Adrenal gland (tissue), 12 donors: ENCODE results near the gene TEDC2. TPM values are rescaled to one million over a fixed set of nuclear protein-coding genes. Genes with fewer than 3 reads are reported as not detected.
A peak's percentile ranks its signal among the peaks of the same experiment; 100 is the strongest.

Experiments used
- DNase-seq, 7 donors: peaks; one replicate each; pipeline ENCODE4 v3.0.0-alpha.2; 2019 to 2020
- H3K27ac ChIP-seq, 5 donors: fragments of 200-600 bp; sonication (generic) in 4 of 5; 1 replicate in 3 of 5; 2 replicates in 2 of 5; pipeline versions ENCODE4 v1.5.1 to v1.8.0; 2016 to 2020; ENCODE audit warnings: mild to moderate bottlenecking in 1 of 5
- H3K27me3 ChIP-seq: fragments of 200-600 bp; 2 replicates; pipeline ENCODE4 v1.8.0; 2021
- H3K36me3 ChIP-seq, 2 donors: fragments of 200-600 bp; replicated peaks in 1 of 2; 1 replicate in 1 of 2; 2 replicates in 1 of 2; pipeline versions ENCODE4 v1.5.1 to v1.8.0; 2018 to 2022
- H3K4me1 ChIP-seq, 2 donors: fragments of 200-600 bp; replicated peaks in 1 of 2; 1 replicate in 1 of 2; 2 replicates in 1 of 2; pipeline versions ENCODE4 v1.5.1 to v1.8.0; 2018 to 2021
- H3K4me3 ChIP-seq, 4 donors: fragments of 200-600 bp; sonication (generic) in 3 of 4; one replicate each; pipeline ENCODE4 v1.5.1; 2016 to 2018
- H3K9me3 ChIP-seq, 3 donors: fragments of 200-600 bp; sonication (generic) in 1 of 3; replicated peaks in 1 of 3; 1 replicate in 2 of 3; 2 replicates in 1 of 3; pipeline versions ENCODE4 v1.5.1 to v1.8.0; 2016 to 2021
- POLR2A ChIP-seq, 2 donors: fragments of 450-650 bp; IDR thresholded peaks; one replicate each; pipeline ENCODE4 v1.6.1; 2017; ENCODE audit warnings: antibody characterized with exemption in 2 of 2, mild to moderate bottlenecking in 2 of 2, moderate library complexity in 1 of 2
- WGBS, 4 donors: extraction: QIAGEN DNeasy Blood & Tissue Kit in 2 of 4; methylation state at CpG; one replicate each; pipeline versions ENCODE4 v1.1.5 to v1.1.7; 2013 to 2017; 5-methylcytosine and 5-hydroxymethylcytosine counted together
- intact Hi-C, 2 donors: fragments of 100-400 bp; cut with DNase I; formaldehyde crosslinking; loops; one replicate each; pipeline versions ENCODE4 v1.14.1 to v1.15.0; 2022 to 2023
- polyA plus RNA-seq, 3 donors: library from polyadenylated mRNA; stranded (reverse); fragments of 200-250 nt in 2 of 3; fragments of 350-450 nt in 1 of 3; fragmentation: Illumina TruSeq in 1 of 3; extraction: RNeasy Lipid Tissue Mini Kit (QIAGEN cat#74804) in 1 of 3; gene quantifications; one replicate each; pipeline ENCODE4 v1.2.3, GENCODE V29; 2013 to 2014
- total RNA-seq, 9 donors: library from RNA; depleted of rRNA in 4 of 9; stranded (reverse); fragments of >200 nt in 4 of 9; fragments of 120-200 nt in 1 of 9; fragmentation: NEBNext Ultra II Directional in 1 of 9; extraction: Animal tissue kit (Norgen Biotek cat#: 25700) in 1 of 9; gene quantifications; one replicate each; pipeline versions ENCODE4 v1.1.0 to v1.2.4, GENCODE V29; 2013 to 2023
- TF ChIP-seq, protein P1 (sequence below), 6 experiments: fragments of 450-650 bp in 4 of 6; fragments of 200-600 bp in 2 of 6; sonication (generic) in 1 of 6; IDR thresholded peaks; 1 replicate in 5 of 6; 2 replicates in 1 of 6; pipeline versions ENCODE4 v1.5.1 to v1.8.0; 2016 to 2021; ENCODE audit warnings: antibody characterized with exemption in 6 of 6, mild to moderate bottlenecking in 2 of 6, moderate library complexity in 1 of 6
- donor health status: healthy with polysubstance abuse.
- donor health status: Bipolar disorder and iron deficiency.
- donor health status: DM: yes; HTN: yes; CAD: no.
- donor health status: DM: no; HTN: no; CAD: no.
- donor health status: DM: no; HTN: no; CAD: no.
- donor health status: DM: yes; HTN: yes; CAD: no.

The TEDC2 gene
- total and polyA plus RNA-seq, 12 donors, result 0.33 to 8.6 (median 1.6) TPM

DNA sequence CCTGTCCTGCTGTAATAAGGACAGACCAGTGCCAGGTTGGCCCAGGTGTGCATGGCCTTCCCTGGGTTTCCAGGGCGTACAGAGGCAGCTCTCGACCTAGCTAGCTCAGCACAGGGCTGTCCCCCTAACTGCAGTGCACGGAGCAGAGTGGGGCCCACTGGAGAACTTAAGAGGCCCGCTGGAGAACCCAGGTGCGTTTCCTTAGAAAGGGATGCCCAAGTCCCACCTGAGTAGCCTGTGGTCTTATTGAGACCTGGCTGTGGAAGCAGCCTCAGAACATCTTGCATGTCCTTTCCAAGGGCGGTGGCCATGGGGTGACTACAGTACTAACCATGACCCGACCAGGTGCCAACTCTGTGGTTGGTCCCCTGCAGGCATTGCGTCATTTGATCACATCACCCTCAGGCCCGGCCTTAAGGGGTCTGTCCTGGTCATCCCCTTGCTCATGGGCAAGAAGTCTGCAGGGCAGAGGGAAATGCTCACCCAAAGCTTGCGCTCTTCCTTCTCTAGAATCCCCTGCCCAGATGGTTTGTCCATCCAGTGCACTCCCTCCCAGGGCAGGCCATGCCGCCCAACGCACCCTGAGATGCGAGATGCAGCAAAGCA, 34.0 kb upstream of the TEDC2 start:
- WGBS, 4 donors, result 91 to 95% (median 94%) methylated on average over 8 to 13 of the region's 13 CpGs
- H3K4me1 ChIP-seq, result peaks cover 0 to 10% of the 10 kb centered on the region in 2 donors
- H3K36me3 ChIP-seq, result no peaks in the 10 kb centered on the region
- H3K4me3 ChIP-seq, result no peak overlapping the region
- H3K27me3 ChIP-seq, result no peaks in the 10 kb centered on the region
- DNase-seq, result no peak
- H3K27ac ChIP-seq, result no peak overlapping the region
- H3K9me3 ChIP-seq, result no peaks in the 10 kb centered on the region
- intact Hi-C loops, result loop anchor here (5.0 to 10.0 kb wide), 2 partner anchors 79 to 84 kb away; partner anchors contain the start of gene ABCA3 (in 2 of the 2)
- TF ChIP-seq, protein P1, sequence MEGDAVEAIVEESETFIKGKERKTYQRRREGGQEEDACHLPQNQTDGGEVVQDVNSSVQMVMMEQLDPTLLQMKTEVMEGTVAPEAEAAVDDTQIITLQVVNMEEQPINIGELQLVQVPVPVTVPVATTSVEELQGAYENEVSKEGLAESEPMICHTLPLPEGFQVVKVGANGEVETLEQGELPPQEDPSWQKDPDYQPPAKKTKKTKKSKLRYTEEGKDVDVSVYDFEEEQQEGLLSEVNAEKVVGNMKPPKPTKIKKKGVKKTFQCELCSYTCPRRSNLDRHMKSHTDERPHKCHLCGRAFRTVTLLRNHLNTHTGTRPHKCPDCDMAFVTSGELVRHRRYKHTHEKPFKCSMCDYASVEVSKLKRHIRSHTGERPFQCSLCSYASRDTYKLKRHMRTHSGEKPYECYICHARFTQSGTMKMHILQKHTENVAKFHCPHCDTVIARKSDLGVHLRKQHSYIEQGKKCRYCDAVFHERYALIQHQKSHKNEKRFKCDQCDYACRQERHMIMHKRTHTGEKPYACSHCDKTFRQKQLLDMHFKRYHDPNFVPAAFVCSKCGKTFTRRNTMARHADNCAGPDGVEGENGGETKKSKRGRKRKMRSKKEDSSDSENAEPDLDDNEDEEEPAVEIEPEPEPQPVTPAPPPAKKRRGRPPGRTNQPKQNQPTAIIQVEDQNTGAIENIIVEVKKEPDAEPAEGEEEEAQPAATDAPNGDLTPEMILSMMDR (IDR thresholded peaks at IDR 0.05), result no peak
- TF ChIP-seq POLR2A (IDR thresholded peaks at IDR 0.05), result no peak

DNA sequence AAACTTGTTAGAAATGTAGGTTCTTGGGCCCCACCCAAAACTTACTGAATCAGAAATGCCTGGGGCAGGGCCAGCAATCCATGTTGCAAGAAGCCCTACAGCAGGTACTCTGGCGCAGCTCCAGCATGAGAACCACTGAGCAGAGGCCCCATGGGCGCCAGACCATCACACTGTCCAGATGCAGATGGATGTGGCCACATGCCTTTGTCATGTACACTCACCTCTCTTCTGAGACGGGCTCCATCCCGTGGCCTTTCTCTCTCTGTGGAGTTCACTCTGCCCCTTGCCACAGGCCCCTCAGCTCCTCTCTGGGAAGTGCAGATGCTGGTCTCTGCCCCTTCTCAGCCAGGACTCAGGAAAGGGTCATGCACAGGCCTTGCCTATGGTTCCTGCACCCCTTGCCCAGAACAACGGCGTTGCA, 33.0 kb upstream of the TEDC2 start:
- Histone ChIP-seq H3K4me1 (peaks cover 0 to 10% of the 10 kb centered on the region in 2 donors), H3K9me3 (no peaks in the 10 kb centered on the region), H3K27ac (no peak overlapping the region), H3K27me3 (no peaks in the 10 kb centered on the region), H3K4me3 (no peak overlapping the region), H3K36me3 (peaks cover 0 to under 1% of the 10 kb centered on the region in 2 donors)
- TF ChIP-seq POLR2A (IDR thresholded peaks at IDR 0.05), result no peak
- TF ChIP-seq, protein P1 (IDR thresholded peaks at IDR 0.05), result no peak
- WGBS, 4 donors, result 94 to 100% (median 95%) methylated on average over 6 of the region's 6 CpGs
- intact Hi-C loops, result loop anchor here (5.0 to 10.0 kb wide), 2 partner anchors 78 to 85 kb away; partner anchors contain the start of gene ABCA3 (in 2 of the 2)
- DNase-seq, result no peak

DNA sequence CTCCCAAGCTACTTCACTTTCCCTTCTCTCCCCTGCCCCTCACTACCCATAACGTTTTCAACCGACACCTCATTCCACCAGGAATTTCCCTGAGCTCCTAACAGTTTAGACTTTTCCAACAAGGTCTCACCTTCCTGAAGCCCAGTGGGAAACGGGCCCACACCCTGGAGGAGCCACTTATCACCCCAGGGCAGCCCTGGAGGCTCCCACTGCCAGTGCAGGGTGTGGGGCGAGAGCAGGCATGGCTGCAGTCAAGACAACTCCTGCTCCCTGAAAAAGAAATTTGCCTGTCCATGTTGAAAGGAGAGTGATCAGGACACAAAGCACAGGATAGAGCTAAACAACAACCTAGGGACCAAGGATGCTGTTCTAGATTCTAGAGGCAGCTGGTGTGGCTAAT, 32.4 kb upstream of the TEDC2 start:
- Histone ChIP-seq H3K27me3 (no peaks in the 10 kb centered on the region), H3K4me3 (no peak overlapping the region), H3K36me3 (peaks cover 0 to 6% of the 10 kb centered on the region in 2 donors), H3K27ac (no peak overlapping the region), H3K4me1 (peaks cover 0 to 10% of the 10 kb centered on the region in 2 donors), H3K9me3 (no peaks in the 10 kb centered on the region)
- TF ChIP-seq, protein P1 (IDR thresholded peaks at IDR 0.05), result no peak
- no peak for TF ChIP-seq POLR2A (IDR thresholded peaks at IDR 0.05)
- DNase-seq, result no peak
- 84 to 94% (median 87%) methylated on average over 4 of the region's 4 CpGs for WGBS, 4 donors
- intact Hi-C loops, result loop anchor here (5.0 to 10.0 kb wide), 2 partner anchors 77 to 85 kb away; partner anchors contain the start of gene ABCA3 (in 2 of the 2)

DNA sequence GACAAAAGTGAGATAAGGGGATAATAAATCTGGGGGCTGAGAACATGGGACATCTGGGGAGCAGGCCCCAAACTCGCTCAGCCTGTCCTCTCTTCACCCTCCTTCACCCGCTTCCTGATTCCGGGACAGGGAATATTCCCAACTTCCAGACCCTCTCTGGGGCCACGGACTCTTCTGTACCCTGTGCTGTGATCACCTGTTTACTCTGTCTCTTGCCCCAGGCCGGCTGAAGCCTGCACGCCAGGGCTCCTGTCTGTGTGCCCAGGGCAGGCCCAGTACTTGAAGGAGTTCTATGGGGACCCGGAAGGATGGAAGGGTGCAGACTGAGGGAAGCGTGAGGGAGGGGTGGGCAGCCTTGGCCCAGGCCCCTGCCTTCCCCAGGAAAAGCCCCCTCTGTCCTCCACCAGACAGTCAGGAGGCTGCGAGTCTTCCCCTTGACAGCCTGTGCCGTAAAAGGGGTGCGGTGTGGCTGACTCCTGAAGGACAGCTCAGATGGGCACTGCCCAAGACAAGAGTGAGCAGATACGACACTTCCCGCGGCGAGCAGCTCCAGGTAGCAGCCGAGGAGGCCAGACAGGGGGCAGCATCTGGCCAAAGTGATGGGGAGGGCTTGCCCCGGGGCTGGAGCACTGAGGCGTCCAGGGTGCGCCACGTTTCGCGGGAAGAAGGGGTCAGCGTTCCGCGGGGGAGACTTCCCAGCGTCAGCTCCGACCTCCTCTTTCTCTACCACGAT, 31.7 kb upstream of the TEDC2 start:
- peak in 5 of 7 donors; percentile 28 to 71 (median 37) for DNase-seq
- peaks cover 0 to 12% of the 10 kb centered on the region in 2 donors for H3K36me3 ChIP-seq
- H3K27me3 ChIP-seq, result no peaks in the 10 kb centered on the region
- peak overlapping the region in 2 of 4 donors; percentile 77 to 85 for H3K4me3 ChIP-seq
- peaks cover 0 to 10% of the 10 kb centered on the region in 2 donors for H3K4me1 ChIP-seq
- H3K27ac ChIP-seq, result peak overlapping the region in 3 of 5 donors; percentile 4 to 76 (median 70)
- WGBS, 4 donors, result 33 to 72% (median 44%) methylated on average over 7 to 28 of the region's 28 CpGs
- intact Hi-C loops, result loop anchor here (5.0 to 10.0 kb wide), 2 partner anchors 77 to 86 kb away; partner anchors contain the start of gene ABCA3 (in 2 of the 2)
- H3K9me3 ChIP-seq, result no peaks in the 10 kb centered on the region
- TF ChIP-seq, protein P1 (IDR thresholded peaks at IDR 0.05), result peak in 2 of 6 experiments; percentile 24 to 27
- no peak for TF ChIP-seq POLR2A (IDR thresholded peaks at IDR 0.05)
